ENCODE results near the gene NDUFS7.

The NDUFS7 gene

DNA sequence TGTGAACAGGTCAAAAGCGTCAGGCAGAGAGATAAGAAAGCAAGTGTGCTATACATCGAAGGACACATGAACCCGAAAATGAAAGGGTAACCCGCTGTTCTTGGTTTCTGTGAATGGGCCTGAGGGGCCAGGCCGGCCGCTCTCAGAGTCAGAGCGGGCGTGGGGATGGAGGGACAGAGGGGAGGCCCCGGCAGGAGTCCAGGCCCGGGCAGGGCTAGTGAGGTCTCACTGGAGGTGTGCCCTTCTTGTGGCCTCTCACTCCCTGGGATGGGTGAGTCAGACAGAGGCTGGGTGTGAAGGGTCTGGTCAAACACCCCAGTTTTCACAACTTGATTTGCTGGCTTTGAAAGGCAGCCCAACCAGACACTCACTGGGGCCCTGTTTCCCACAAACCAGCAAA is 17.4 kb upstream of the NDUFS7 start:
- H3K4me3 ChIP-seq (ENCODE audit: low read depth, low read length), result no peak overlapping the region
- H3K27me3 ChIP-seq (ENCODE audit: control insufficient read depth, insufficient read depth, low read length), result no peaks in the 10 kb centered on the region
- H3K9me3 ChIP-seq (ENCODE audit: control insufficient read depth, insufficient read depth, low read length), result no peaks in the 10 kb centered on the region
- H3K27ac ChIP-seq (ENCODE audit: low read depth, low read length), result no peak overlapping the region
- no peak overlapping the region for H3K9ac ChIP-seq (ENCODE audit: low read depth, low read length)
- peaks cover 96% of the 10 kb centered on the region for H3K36me3 ChIP-seq (ENCODE audit: control insufficient read depth, insufficient read depth, low read length)
- H3K4me1 ChIP-seq (ENCODE audit: control insufficient read depth, insufficient read depth, low read length), result 0 out of 2 replicates have a peak, but pooled peaks cover 3% of the 10 kb centered on the region

DNA sequence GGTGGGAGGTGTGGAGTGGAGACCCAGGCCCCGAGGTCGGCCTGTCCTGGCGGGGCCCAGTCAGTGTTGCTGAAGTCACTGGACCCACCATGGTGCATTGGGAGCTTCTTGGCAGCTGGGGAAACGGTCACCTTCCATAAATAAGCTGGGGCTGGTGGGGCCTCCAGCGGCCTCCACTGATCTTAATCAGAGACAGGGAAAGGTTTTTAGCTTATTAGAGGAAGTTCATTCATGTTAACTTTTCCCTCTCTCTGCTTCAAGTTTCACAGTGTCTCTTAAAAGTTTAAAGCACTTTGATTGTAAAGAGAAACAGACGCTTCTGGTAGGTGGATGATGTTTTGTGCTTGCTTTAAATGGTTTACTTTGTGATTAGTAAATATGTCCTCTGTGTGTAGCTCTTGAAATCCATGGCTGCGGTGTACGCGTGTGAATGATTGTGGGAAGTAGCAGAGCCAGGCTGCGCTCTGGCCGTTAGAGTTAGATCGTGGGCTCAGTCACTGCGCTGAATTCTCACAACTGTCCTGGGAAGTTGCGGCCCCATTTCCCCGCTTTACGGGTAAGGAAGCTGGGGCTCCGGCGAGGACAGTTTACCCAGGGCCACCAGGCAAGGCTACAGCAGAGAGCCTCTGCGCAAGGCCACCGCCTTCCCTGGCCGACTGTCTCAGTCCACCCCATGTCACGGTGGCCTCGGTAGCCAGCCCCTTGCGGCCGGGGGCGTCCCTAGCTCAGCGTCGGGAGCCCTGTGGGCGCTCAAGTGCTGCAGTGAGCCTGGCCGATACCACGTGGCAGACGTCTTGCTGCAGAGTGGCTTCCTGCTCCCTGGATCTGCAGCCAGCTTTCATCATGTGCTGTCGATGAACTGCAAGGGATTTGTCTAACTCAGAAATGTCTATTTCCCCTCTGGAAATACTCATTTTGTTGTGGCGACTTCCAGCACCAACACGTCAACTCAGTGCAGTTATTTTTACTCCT is 16.5 kb upstream of the NDUFS7 start:
- Histone ChIP-seq H3K9me3 (ENCODE audit: control insufficient read depth, insufficient read depth, low read length) (no peaks in the 10 kb centered on the region), H3K9ac (ENCODE audit: low read depth, low read length) (no peak overlapping the region), H3K4me3 (ENCODE audit: low read depth, low read length) (no peak overlapping the region), H3K36me3 (ENCODE audit: control insufficient read depth, insufficient read depth, low read length) (peaks cover 92% of the 10 kb centered on the region), H3K27me3 (ENCODE audit: control insufficient read depth, insufficient read depth, low read length) (no peaks in the 10 kb centered on the region), H3K4me1 (ENCODE audit: control insufficient read depth, insufficient read depth, low read length) (no peaks in the 10 kb centered on the region), H3K27ac (ENCODE audit: low read depth, low read length) (no peak overlapping the region)

DNA sequence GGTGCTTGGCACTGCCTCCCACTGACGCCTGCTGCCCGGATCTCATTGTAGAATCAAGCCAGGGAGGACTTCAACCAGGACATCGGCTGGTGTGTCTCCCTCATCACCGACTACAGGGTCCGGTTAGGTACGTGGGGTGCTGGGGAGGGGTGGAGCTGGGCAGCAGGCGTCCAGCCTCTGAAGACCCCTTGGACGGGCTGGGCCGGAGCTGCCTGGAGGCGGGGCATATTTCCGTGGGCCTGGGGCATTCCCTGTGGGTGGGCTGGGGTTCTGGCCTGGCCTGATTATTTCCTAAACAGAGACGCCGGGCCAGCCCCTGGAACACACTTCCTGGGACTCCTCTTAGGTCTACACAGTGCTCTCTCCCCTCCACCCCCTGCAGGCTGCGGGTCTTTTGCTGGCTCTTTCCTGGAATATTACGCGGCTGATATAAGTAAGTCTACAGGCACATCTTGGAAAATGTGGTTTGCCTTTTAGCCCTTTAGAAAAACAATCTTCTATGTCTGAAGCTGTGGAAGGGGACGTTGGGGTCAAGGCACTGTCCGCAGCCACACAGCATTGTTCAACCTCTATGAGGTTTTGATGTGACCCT is 14.4 kb upstream of the NDUFS7 start:
- Histone ChIP-seq H3K4me3 (ENCODE audit: low read depth, low read length) (no peak overlapping the region), H3K27ac (ENCODE audit: low read depth, low read length) (no peak overlapping the region), H3K4me1 (ENCODE audit: control insufficient read depth, insufficient read depth, low read length) (no peaks in the 10 kb centered on the region), H3K27me3 (ENCODE audit: control insufficient read depth, insufficient read depth, low read length) (no peaks in the 10 kb centered on the region), H3K9me3 (ENCODE audit: control insufficient read depth, insufficient read depth, low read length) (no peaks in the 10 kb centered on the region), H3K9ac (ENCODE audit: low read depth, low read length) (no peak overlapping the region), H3K36me3 (ENCODE audit: control insufficient read depth, insufficient read depth, low read length) (peaks cover 92% of the 10 kb centered on the region)

- H3K27ac ChIP-seq (ENCODE audit: low read depth, low read length), result no peak overlapping the region
- H3K4me3 ChIP-seq (ENCODE audit: low read depth, low read length), result no peak overlapping the region
- H3K4me1 ChIP-seq (ENCODE audit: control insufficient read depth, insufficient read depth, low read length), result no peaks in the 10 kb centered on the region
- H3K27me3 ChIP-seq (ENCODE audit: control insufficient read depth, insufficient read depth, low read length), result no peaks in the 10 kb centered on the region
- no peaks in the 10 kb centered on the region for H3K9me3 ChIP-seq (ENCODE audit: control insufficient read depth, insufficient read depth, low read length)
- peaks cover 83% of the 10 kb centered on the region for H3K36me3 ChIP-seq (ENCODE audit: control insufficient read depth, insufficient read depth, low read length)
- H3K9ac ChIP-seq (ENCODE audit: low read depth, low read length), result no peak overlapping the region
Measured at GRCh38 chr19:1370579-1371361, 12.9 kb upstream of the NDUFS7 start.

DNA sequence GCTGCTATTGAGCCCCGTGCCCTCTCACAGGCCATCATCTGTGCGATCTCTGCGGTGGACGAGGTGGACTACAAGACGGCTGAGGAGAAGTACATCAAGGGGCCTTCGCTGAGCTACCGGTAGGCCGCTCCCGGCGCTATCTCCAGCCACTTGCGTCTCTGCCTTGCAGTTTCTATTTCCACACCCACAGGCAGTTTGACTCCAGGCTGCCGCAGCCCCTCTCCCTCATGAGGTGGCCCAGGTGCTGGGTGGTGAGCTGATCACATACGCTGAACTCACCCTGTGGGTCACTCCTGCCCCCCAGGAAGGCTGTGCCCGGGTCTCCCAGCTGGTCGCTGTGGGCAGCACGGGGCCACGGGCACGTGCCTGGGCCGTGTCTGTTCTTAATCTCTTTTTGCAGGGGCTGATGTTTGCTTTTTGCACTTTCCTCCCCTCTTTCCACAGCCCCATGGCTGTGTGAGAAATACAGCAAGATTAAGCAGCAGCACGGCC is 10.6 kb upstream of the NDUFS7 start:
- Histone ChIP-seq H3K27me3 (ENCODE audit: control insufficient read depth, insufficient read depth, low read length) (no peaks in the 10 kb centered on the region), H3K36me3 (ENCODE audit: control insufficient read depth, insufficient read depth, low read length) (peaks cover 76% of the 10 kb centered on the region), H3K4me1 (ENCODE audit: control insufficient read depth, insufficient read depth, low read length) (no peaks in the 10 kb centered on the region), H3K27ac (ENCODE audit: low read depth, low read length) (no peak overlapping the region), H3K4me3 (ENCODE audit: low read depth, low read length) (no peak overlapping the region), H3K9ac (ENCODE audit: low read depth, low read length) (no peak overlapping the region), H3K9me3 (ENCODE audit: control insufficient read depth, insufficient read depth, low read length) (no peaks in the 10 kb centered on the region)

DNA sequence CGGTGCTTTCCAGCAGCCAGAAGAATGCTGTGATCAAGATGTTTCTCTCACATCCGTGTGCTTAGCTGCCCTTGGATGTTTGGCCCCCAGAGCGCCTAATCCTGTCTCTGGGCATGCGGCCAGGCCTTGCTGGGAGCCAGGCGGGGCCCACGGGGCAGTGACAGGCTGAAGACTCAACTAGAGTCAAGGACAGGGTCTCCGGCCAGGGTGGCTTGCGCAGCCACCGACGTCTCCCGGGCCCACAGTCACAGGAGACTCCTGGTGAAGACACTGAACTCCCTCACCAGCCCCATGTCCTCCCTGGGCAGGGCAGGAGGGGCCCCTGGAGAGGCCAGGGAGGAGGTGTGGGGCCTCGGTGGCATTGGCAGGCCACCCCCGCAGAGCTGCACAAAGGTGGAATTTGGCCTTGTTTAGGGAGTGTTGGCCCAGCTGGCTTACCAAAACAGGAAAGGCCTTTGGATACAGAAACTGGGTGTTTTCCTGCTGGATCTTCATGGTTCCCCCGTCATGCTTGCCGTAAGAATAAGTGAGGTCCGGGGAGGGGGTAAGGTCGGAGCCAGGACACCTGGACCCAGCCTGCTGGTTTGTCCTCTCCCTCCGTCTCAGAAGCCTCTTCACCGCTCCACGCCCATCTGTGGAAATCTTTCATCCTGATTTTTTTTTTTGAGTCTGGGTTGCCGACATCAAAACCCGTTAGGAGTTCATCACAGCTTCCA is 10.0 kb upstream of the NDUFS7 start:
- H3K36me3 ChIP-seq (ENCODE audit: control insufficient read depth, insufficient read depth, low read length), result peaks cover 70% of the 10 kb centered on the region
- no peaks in the 10 kb centered on the region for H3K9me3 ChIP-seq (ENCODE audit: control insufficient read depth, insufficient read depth, low read length)
- no peak overlapping the region for H3K9ac ChIP-seq (ENCODE audit: low read depth, low read length)

DNA sequence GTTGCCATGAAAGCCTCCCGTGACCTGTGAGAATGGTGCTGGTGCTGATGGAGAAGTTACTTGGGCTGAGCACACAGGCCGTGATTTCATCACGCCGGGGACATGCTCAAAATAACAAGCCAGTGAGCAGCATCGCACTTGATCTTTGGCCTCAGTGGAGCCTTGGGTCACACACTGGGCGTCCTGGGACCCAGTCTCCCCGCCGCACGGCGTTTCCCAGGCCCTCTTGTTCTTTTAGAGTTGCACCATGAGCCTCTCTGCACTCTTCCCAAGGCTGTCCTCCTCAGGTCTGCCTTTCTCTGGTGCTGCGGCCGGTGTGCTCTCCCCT is 9.5 kb upstream of the NDUFS7 start:
- Histone ChIP-seq H3K4me1 (ENCODE audit: control insufficient read depth, insufficient read depth, low read length) (no peaks in the 10 kb centered on the region), H3K4me3 (ENCODE audit: low read depth, low read length) (no peak overlapping the region), H3K9ac (ENCODE audit: low read depth, low read length) (no peak overlapping the region), H3K9me3 (ENCODE audit: control insufficient read depth, insufficient read depth, low read length) (no peaks in the 10 kb centered on the region), H3K27me3 (ENCODE audit: control insufficient read depth, insufficient read depth, low read length) (no peaks in the 10 kb centered on the region), H3K27ac (ENCODE audit: low read depth, low read length) (no peak overlapping the region), H3K36me3 (ENCODE audit: control insufficient read depth, insufficient read depth, low read length) (peaks cover 66% of the 10 kb centered on the region)

More for the DNA sequence above, 10.0 kb upstream of the NDUFS7 start:
- H3K27me3 ChIP-seq (ENCODE audit: control insufficient read depth, insufficient read depth, low read length), result no peaks in the 10 kb centered on the region
- no peaks in the 10 kb centered on the region for H3K4me1 ChIP-seq (ENCODE audit: control insufficient read depth, insufficient read depth, low read length)
- no peak overlapping the region for H3K4me3 ChIP-seq (ENCODE audit: low read depth, low read length)
- H3K27ac ChIP-seq (ENCODE audit: low read depth, low read length), result no peak overlapping the region

- Histone ChIP-seq H3K9me3 (ENCODE audit: control insufficient read depth, insufficient read depth, low read length) (no peaks in the 10 kb centered on the region), H3K4me3 (ENCODE audit: low read depth, low read length) (no peak overlapping the region), H3K9ac (ENCODE audit: low read depth, low read length) (no peak overlapping the region), H3K27ac (ENCODE audit: low read depth, low read length) (no peak overlapping the region), H3K27me3 (ENCODE audit: control insufficient read depth, insufficient read depth, low read length) (no peaks in the 10 kb centered on the region), H3K4me1 (ENCODE audit: control insufficient read depth, insufficient read depth, low read length) (peaks cover 4% of the 10 kb centered on the region; the same call in 1 of the 2 replicates), H3K36me3 (ENCODE audit: control insufficient read depth, insufficient read depth, low read length) (peaks cover 44% of the 10 kb centered on the region)
Measured at GRCh38 chr19:1376415-1376805, 7.3 kb upstream of the NDUFS7 start.

DNA sequence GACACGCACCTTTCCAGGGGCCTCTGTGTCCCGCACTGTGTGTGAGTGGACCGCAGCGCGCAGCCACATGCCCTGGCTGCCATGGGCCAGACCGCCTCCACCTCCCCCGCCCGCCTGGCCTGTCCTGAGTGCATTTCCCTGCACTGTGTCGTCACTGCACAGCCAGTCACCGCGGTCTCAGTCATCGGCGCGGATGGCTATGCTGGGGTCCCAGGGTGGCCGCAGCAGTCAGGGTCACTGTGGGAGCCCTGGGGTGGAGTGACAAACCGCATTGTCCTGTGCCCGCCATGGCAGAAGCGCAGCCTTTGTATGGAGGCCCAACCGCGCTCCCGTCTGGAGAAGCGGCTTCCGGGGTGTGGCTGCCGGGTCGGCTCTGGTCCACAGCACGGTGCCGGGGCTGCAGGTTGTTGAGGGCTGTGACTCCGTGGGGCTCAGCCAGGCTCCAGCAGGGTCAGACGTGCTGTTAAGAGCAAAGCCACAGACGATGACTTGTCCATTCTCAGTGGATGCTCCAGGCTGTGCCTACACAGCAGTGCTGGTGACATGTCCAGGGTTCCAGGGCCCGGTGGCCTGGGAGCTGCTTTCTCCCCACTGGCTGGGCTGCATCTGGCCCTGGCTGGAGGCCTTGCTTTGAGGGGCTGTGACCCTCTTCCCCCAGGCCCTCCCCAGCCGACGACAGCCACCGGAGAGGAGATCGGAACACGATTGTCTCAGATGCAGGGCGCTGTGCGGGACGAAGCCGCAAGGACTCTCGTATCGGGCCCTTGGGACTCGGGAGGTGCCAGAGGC is 6.3 kb upstream of the NDUFS7 start:
- no peak overlapping the region for H3K27ac ChIP-seq (ENCODE audit: low read depth, low read length)
- H3K36me3 ChIP-seq (ENCODE audit: control insufficient read depth, insufficient read depth, low read length), result peaks cover 38% of the 10 kb centered on the region
- peaks cover 7% of the 10 kb centered on the region; the same call in 1 of the 2 replicates for H3K4me1 ChIP-seq (ENCODE audit: control insufficient read depth, insufficient read depth, low read length)
- no peaks in the 10 kb centered on the region for H3K9me3 ChIP-seq (ENCODE audit: control insufficient read depth, insufficient read depth, low read length)
- no peaks in the 10 kb centered on the region for H3K27me3 ChIP-seq (ENCODE audit: control insufficient read depth, insufficient read depth, low read length)
- H3K9ac ChIP-seq (ENCODE audit: low read depth, low read length), result no peak overlapping the region
- H3K4me3 ChIP-seq (ENCODE audit: low read depth, low read length), result no peak overlapping the region

Data from HUES48 (cell line).